Neural crest cell (in vitro differentiated cells): ENCODE data around the gene PACRG. TPM values are rescaled to one million over a fixed set of nuclear protein-coding genes. Genes with fewer than 3 reads are reported as not detected.

Experiments used
- DNase-seq: peaks from one replicate; pipeline ENCODE4 v3.0.0; 2021; ENCODE audit warnings: low read depth, mixed read lengths, low spot score
- H3K27ac Mint-ChIP-seq: one replicate; pipeline ENCODE4 v1.8.0; 2021; ENCODE audit warnings: mild to moderate bottlenecking, mixed read lengths; ENCODE audit not compliant: unreplicated experiment
- H3K27me3 Mint-ChIP-seq: 2 replicates; pipeline ENCODE4 v1.8.0; 2021; ENCODE audit warnings: low read depth, mild to moderate bottlenecking, mixed read lengths
- H3K36me3 Mint-ChIP-seq: 2 replicates; pipeline ENCODE4 v1.8.0; 2021; ENCODE audit warnings: low read depth, mild to moderate bottlenecking, mixed read lengths
- H3K4me1 Mint-ChIP-seq: 2 replicates; pipeline ENCODE4 v1.8.0; 2021; ENCODE audit warnings: mixed read lengths
- H3K4me3 Mint-ChIP-seq: one replicate; pipeline ENCODE4 v1.8.0; 2021; ENCODE audit warnings: mild to moderate bottlenecking, mixed read lengths
- H3K9me3 Mint-ChIP-seq: 2 replicates; pipeline ENCODE4 v1.8.0; 2021; ENCODE audit warnings: mixed read lengths
- CTCF ChIP-seq: fragments of 200-600 bp; sonication (generic); conservative IDR thresholded peaks from 2 replicates; pipeline ENCODE4 v1.5.0; 2021; ENCODE audit warnings: antibody characterized with exemption, mild to moderate bottlenecking
- total RNA-seq: library from RNA; stranded (reverse); gene quantifications from 2 replicates; pipeline ENCODE4 v1.2.1, GENCODE V29; 2021

The PACRG gene
- total RNA-seq, 1 donor from 2014 or later, result 1.8 TPM

DNA sequence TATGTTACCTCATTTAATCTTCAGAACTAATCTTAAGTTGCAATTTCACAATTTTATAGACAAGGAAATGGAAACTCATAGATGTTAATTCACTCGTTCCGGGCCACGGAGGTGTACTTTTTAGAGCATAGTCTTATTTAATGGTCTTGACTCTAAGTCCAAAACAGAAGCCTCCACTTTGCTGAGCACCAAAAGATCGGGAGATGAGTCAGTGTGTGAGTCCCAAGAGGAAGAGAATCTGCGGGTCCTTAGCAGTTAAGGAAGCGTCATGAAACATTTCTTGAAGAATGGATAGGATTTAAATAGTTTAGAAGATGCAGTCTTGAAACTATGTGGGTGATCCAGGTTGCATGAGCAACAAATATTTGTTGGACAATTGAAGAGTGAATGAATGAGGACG is 454.9 kb downstream of the PACRG start:
- Mint-ChIP-seq H3K4me1 (peaks cover 48% of the 10 kb centered on the region), H3K9me3 (no peaks in the 10 kb centered on the region), H3K27ac (no peak overlapping the region), H3K27me3 (no peaks in the 10 kb centered on the region), H3K36me3 (no peaks in the 10 kb centered on the region), H3K4me3 (no peak overlapping the region)
- DNase-seq, result no peak
- TF ChIP-seq CTCF, result no peak

GRCh38 chr6:163183806-163184205 is 456.0 kb downstream of the PACRG start:
- TF ChIP-seq CTCF, result no peak
- Mint-ChIP-seq H3K4me3 (no peak overlapping the region), H3K4me1 (peaks cover 56% of the 10 kb centered on the region), H3K36me3 (no peaks in the 10 kb centered on the region), H3K9me3 (no peaks in the 10 kb centered on the region), H3K27me3 (no peaks in the 10 kb centered on the region), H3K27ac (no peak overlapping the region)
- DNase-seq, result no peak

- TF ChIP-seq CTCF, result no peak
- Mint-ChIP-seq H3K27me3 (no peaks in the 10 kb centered on the region), H3K36me3 (no peaks in the 10 kb centered on the region), H3K9me3 (no peaks in the 10 kb centered on the region), H3K4me3 (no peak overlapping the region), H3K4me1 (peaks cover 59% of the 10 kb centered on the region), H3K27ac (no peak overlapping the region)
- no peak for DNase-seq
Observed at GRCh38 chr6:163185744-163186143, 458.0 kb downstream of the PACRG start.

- no peak for TF ChIP-seq CTCF
- H3K4me1 Mint-ChIP-seq, result peaks cover 56% of the 10 kb centered on the region
- no peaks in the 10 kb centered on the region for H3K27me3 Mint-ChIP-seq
- DNase-seq, result no peak
- peaks cover under 1% of the 10 kb centered on the region for H3K9me3 Mint-ChIP-seq
- no peak overlapping the region for H3K4me3 Mint-ChIP-seq
- peak overlapping the region; percentile 30 for H3K27ac Mint-ChIP-seq
- H3K36me3 Mint-ChIP-seq, result peaks cover under 1% of the 10 kb centered on the region
Observed at GRCh38 chr6:163186527-163186926, 458.8 kb downstream of the PACRG start.

DNA sequence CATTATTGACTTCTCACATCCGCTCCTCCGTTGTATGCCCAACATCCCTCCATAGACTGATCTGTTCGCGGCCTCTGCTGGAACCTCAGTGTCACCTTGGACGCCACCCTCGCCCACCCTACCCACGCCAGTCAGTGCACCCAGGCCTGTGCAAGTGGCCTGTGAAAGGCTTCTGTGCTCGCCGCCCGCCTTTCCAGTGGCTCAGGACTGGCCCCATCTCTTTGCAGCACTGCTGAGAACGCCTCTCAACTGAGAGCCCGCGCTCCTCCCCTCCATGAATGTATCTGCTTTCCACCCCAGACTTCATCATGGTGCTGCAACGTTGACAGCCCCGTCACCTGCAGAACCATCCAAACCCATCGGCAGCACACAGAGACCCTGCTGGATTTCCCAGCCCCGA is 459.4 kb downstream of the PACRG start:
- Mint-ChIP-seq H3K4me3 (no peak overlapping the region), H3K9me3 (peaks cover 4% of the 10 kb centered on the region), H3K27ac (no peak overlapping the region), H3K36me3 (peaks cover 3% of the 10 kb centered on the region), H3K27me3 (no peaks in the 10 kb centered on the region), H3K4me1 (peaks cover 56% of the 10 kb centered on the region)
- no peak for TF ChIP-seq CTCF
- no peak for DNase-seq

DNA sequence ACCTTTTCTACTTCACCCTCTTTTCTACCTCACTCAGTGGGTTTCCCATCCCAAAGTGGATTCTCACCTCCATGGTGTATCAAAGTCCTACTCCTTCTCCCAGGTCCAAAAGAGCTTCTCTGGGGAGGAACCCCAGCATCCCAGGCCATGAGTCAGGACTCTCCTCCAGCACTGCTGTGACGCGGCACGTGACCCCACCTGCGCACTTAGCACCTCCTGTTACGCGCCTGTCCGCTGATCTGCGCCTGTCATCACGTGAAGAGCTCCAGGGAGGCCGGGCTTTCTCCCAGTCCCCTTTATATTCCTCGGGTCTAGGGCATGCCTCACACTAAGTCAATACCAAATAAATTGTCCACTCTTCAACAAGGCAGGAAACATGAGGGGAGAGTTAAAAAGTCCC is 459.8 kb downstream of the PACRG start:
- DNase-seq, result no peak
- TF ChIP-seq CTCF, result no peak
- no peak overlapping the region for H3K4me3 Mint-ChIP-seq
- no peak overlapping the region for H3K27ac Mint-ChIP-seq
- H3K9me3 Mint-ChIP-seq, result peaks cover 4% of the 10 kb centered on the region
- peaks cover 57% of the 10 kb centered on the region for H3K4me1 Mint-ChIP-seq
- peaks cover 3% of the 10 kb centered on the region for H3K36me3 Mint-ChIP-seq
- H3K27me3 Mint-ChIP-seq, result no peaks in the 10 kb centered on the region
